Measurements from ENCODE around the gene FLRT1. TPM values are rescaled to one million over a fixed set of nuclear protein-coding genes. Genes with fewer than 3 reads are reported as not detected.

The FLRT1 gene
- total and polyA plus RNA-seq, 7 experiments from 2014 or later, result 0.05 to 0.12 TPM; not detected in 5

DNA sequence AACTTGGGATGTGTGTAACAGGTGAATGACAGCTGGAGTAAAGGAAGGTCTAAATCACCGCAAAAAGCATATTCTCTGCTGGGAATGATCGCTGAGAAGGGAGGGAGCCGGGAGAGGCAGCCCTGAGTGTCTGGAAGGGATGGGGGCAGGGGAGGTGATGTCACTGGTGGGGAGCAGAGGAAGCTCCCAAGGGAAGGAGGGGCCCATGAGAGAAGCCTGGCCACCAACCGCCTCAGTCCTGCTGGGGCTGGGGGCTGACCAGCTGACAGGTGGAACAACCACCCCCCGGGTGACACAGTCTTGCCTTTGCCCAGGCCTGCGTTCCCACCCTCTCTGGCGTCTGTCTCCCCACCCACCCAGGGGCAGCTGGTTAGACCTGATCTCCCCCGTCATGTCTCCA lies 6.0 kb upstream of the FLRT1 start:
- Mint-ChIP-seq H3K4me1 (peaks cover 2 to 8% (median 6%) of the 10 kb centered on the region in 7 donors), H3K4me3 (peak overlapping the region in 1 of 10 donors; percentile 16), H3K27me3 (peaks cover 18 to 31% (median 21%) of the 10 kb centered on the region in 5 donors), H3K27ac (no peak overlapping the region), H3K9me3 (peaks cover 0 to 1% (median 0%) of the 10 kb centered on the region in 11 donors), H3K36me3 (peaks cover 0 to 3% (median 0%) of the 10 kb centered on the region in 5 donors)
- Histone ChIP-seq H3K4me3 (ENCODE audit: low read length) (no peak overlapping the region), H3K36me3 (ENCODE audit: control insufficient read depth in 2 of 3, insufficient read depth in 3 of 3, low read length in 3 of 3) (no peaks in the 10 kb centered on the region), H3K9me3 (ENCODE audit: control insufficient read depth in 2 of 3, low read length in 3 of 3) (no peaks in the 10 kb centered on the region), H3K27me3 (ENCODE audit: control insufficient read depth in 2 of 2, insufficient read depth in 2 of 2, low read length in 2 of 2) (no peaks in the 10 kb centered on the region), H3K27ac (ENCODE audit: low read depth, low read length) (no peak overlapping the region), H3K4me1 (ENCODE audit: control insufficient read depth in 2 of 2, insufficient read depth in 2 of 2, low read length in 2 of 2) (no peaks in the 10 kb centered on the region)
- ATAC-seq, result no peak
- ChIA-PET POLR2A (no interaction called here), CTCF (no interaction called here)
- DNase-seq, result no peak
- intact Hi-C loops (cut with micrococcal nuclease), result no loop called here

DNA sequence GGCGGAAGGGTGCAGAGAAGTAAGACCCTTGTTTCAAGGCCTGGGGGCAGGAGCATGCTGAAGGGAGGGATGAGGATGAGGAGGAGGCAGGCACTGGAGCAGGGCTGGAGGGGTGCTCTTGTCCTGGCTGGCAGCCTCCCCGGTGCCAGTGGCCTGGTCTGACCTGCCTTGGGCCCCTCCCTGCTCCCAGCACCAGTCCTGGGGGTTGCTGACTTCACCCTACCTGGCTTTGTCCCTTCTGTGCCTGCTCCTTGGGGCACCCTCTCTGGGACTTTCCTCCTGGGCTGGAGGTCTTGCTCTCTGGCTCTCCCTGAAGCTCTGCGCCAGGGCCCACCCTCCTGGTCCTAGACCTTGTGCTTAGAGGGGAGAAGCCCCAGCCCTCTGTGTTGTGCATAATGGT lies 4.7 kb upstream of the FLRT1 start:
- H3K4me3 ChIP-seq (ENCODE audit: low read length), result no peak overlapping the region
- intact Hi-C loops (cut with micrococcal nuclease), result no loop called here
- no peak overlapping the region for H3K27ac ChIP-seq (ENCODE audit: low read depth, low read length)
- no peaks in the 10 kb centered on the region for H3K4me1 ChIP-seq (ENCODE audit: control insufficient read depth in 2 of 2, insufficient read depth in 2 of 2, low read length in 2 of 2)
- H3K27me3 ChIP-seq (ENCODE audit: control insufficient read depth in 2 of 2, insufficient read depth in 2 of 2, low read length in 2 of 2), result no peaks in the 10 kb centered on the region
- CTCF ChIA-PET, result interaction anchor here (0.6 to 0.7 kb wide), 2 partner anchors 92 to 1923 kb away, joined by 5 to 6 read pairs; no protein-coding TSS in a partner anchor
- DNase-seq, result no peak
- ATAC-seq, result no peak
- no peaks in the 10 kb centered on the region for H3K9me3 ChIP-seq (ENCODE audit: control insufficient read depth in 2 of 3, low read length in 3 of 3)
- no peak overlapping the region for H3K27ac Mint-ChIP-seq
- POLR2A ChIA-PET, result no interaction called here
- no peak overlapping the region for H3K4me3 Mint-ChIP-seq
- H3K36me3 ChIP-seq (ENCODE audit: control insufficient read depth in 2 of 3, insufficient read depth in 3 of 3, low read length in 3 of 3), result no peaks in the 10 kb centered on the region
- peaks cover 24 to 38% (median 27%) of the 10 kb centered on the region in 5 donors for H3K27me3 Mint-ChIP-seq
- H3K36me3 Mint-ChIP-seq, result peaks cover 0 to 3% (median 0%) of the 10 kb centered on the region in 5 donors
- H3K9me3 Mint-ChIP-seq, result peaks cover 0 to 1% (median 0%) of the 10 kb centered on the region in 11 donors
- H3K4me1 Mint-ChIP-seq, result peaks cover 3 to 13% (median 11%) of the 10 kb centered on the region in 7 donors

DNA sequence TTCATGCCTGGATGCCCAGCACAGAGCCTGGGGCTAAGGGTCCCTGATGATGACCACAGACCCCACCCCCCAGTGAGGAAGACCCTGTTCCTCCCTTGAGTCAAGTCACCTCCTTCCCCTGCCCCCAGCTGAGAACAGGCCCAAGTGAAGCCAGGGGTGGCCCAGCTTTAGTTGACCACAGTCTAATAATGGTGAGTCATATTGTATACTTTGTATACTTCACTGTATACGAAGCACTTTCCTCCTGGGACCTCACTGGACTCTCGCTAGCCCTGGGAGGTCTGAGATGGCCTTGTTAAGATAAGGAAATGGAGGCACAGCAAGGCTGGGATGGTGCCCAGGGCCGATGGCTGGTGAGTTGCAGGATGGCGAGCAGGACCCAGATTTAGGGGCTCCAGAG lies 3.7 kb upstream of the FLRT1 start:
- DNase-seq (no peak), ATAC-seq (no peak)
- intact Hi-C loops (cut with micrococcal nuclease), result no loop called here
- H3K4me1 ChIP-seq (ENCODE audit: control insufficient read depth in 2 of 2, insufficient read depth in 2 of 2, low read length in 2 of 2), result no peaks in the 10 kb centered on the region
- H3K4me3 ChIP-seq (ENCODE audit: low read length), result no peak overlapping the region
- no peak overlapping the region for H3K27ac ChIP-seq (ENCODE audit: low read depth, low read length)
- no peaks in the 10 kb centered on the region for H3K9me3 ChIP-seq (ENCODE audit: control insufficient read depth in 2 of 3, low read length in 3 of 3)
- peaks cover 24 to 31% (median 25%) of the 10 kb centered on the region in 5 donors for H3K27me3 Mint-ChIP-seq
- ChIA-PET POLR2A (no interaction called here), CTCF (interaction anchor here (0.6 kb wide), 1 partner anchor 131 kb away, joined by 4 read pairs; no protein-coding TSS in a partner anchor)
- H3K27me3 ChIP-seq (ENCODE audit: control insufficient read depth in 2 of 2, insufficient read depth in 2 of 2, low read length in 2 of 2), result no peaks in the 10 kb centered on the region
- H3K36me3 ChIP-seq (ENCODE audit: control insufficient read depth in 2 of 3, insufficient read depth in 3 of 3, low read length in 3 of 3), result no peaks in the 10 kb centered on the region
- H3K36me3 Mint-ChIP-seq, result peaks cover 0 to 3% (median 0%) of the 10 kb centered on the region in 5 donors
- no peak overlapping the region for H3K4me3 Mint-ChIP-seq
- peaks cover 0 to 1% (median 0%) of the 10 kb centered on the region in 11 donors for H3K9me3 Mint-ChIP-seq
- H3K4me1 Mint-ChIP-seq, result peaks cover 3 to 13% (median 11%) of the 10 kb centered on the region in 7 donors
- H3K27ac Mint-ChIP-seq, result no peak overlapping the region

GRCh38 chr11:64034411-64034811 lies 1.3 kb upstream of the FLRT1 start:
- ChIA-PET CTCF (interaction anchor here (1.3 kb wide), 1 partner anchor 9 kb away, joined by 3 read pairs; no protein-coding TSS in a partner anchor), POLR2A (no interaction called here)
- Histone ChIP-seq H3K27ac (ENCODE audit: low read depth, low read length) (no peak overlapping the region), H3K9me3 (ENCODE audit: control insufficient read depth in 2 of 3, low read length in 3 of 3) (no peaks in the 10 kb centered on the region), H3K4me1 (ENCODE audit: control insufficient read depth in 2 of 2, insufficient read depth in 2 of 2, low read length in 2 of 2) (no peaks in the 10 kb centered on the region), H3K36me3 (ENCODE audit: control insufficient read depth in 2 of 3, insufficient read depth in 3 of 3, low read length in 3 of 3) (no peaks in the 10 kb centered on the region), H3K4me3 (ENCODE audit: low read length) (no peak overlapping the region), H3K27me3 (ENCODE audit: control insufficient read depth in 2 of 2, insufficient read depth in 2 of 2, low read length in 2 of 2) (no peaks in the 10 kb centered on the region)
- intact Hi-C loops (cut with micrococcal nuclease), result no loop called here
- Mint-ChIP-seq H3K27ac (no peak overlapping the region), H3K27me3 (peaks cover 23 to 40% (median 35%) of the 10 kb centered on the region in 5 donors), H3K4me1 (peaks cover 3 to 13% (median 11%) of the 10 kb centered on the region in 7 donors), H3K9me3 (peaks cover 0 to 1% (median 0%) of the 10 kb centered on the region in 11 donors), H3K36me3 (peaks cover 0 to 3% (median 0%) of the 10 kb centered on the region in 5 donors), H3K4me3 (peak overlapping the region in 5 of 10 donors; percentile 29 to 85 (median 39))
- ATAC-seq (no peak), DNase-seq (no peak)

DNA sequence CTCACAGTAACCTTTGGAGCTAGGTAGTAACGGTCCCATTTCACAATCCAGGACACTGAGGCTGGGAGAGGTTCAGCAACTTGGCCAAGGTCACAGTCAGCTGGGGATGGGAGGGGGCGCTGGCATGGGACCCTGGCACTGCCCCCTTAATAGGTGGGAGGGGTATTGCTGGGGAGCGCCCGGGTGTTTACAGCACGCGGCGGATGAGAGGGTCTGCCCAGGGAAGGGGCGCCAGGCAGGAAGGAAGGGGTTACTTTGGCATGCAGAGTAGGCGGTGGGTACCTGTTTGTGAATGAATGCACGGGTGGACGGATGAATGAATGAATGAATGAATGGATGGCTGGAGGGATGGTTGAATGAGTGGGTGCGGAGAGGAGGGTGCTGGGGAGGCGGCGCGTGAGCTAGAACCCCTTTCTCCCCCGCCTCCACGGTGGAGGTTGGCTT lies 628 bp upstream of the FLRT1 start:
- intact Hi-C loops (cut with micrococcal nuclease), result no loop called here
- no peaks in the 10 kb centered on the region for H3K36me3 ChIP-seq (ENCODE audit: control insufficient read depth in 2 of 3, insufficient read depth in 3 of 3, low read length in 3 of 3)
- no peaks in the 10 kb centered on the region for H3K9me3 ChIP-seq (ENCODE audit: control insufficient read depth in 2 of 3, low read length in 3 of 3)
- DNase-seq (no peak), ATAC-seq (no peak)
- Mint-ChIP-seq H3K27me3 (peaks cover 22 to 40% (median 35%) of the 10 kb centered on the region in 5 donors), H3K4me3 (peak overlapping the region; percentile 33 to 85 (median 66)), H3K36me3 (peaks cover 0 to 6% (median 0%) of the 10 kb centered on the region in 5 donors), H3K4me1 (peaks cover 3 to 13% (median 9%) of the 10 kb centered on the region in 7 donors), H3K9me3 (peaks cover 0 to 1% (median 0%) of the 10 kb centered on the region in 11 donors), H3K27ac (peak overlapping the region in 1 of 9 donors; percentile 23)
- no peak overlapping the region for H3K4me3 ChIP-seq (ENCODE audit: low read length)
- CTCF ChIA-PET, result no interaction called here
- H3K4me1 ChIP-seq (ENCODE audit: control insufficient read depth in 2 of 2, insufficient read depth in 2 of 2, low read length in 2 of 2), result no peaks in the 10 kb centered on the region
- no peaks in the 10 kb centered on the region for H3K27me3 ChIP-seq (ENCODE audit: control insufficient read depth in 2 of 2, insufficient read depth in 2 of 2, low read length in 2 of 2)
- H3K27ac ChIP-seq (ENCODE audit: low read depth, low read length), result no peak overlapping the region
- POLR2A ChIA-PET, result no interaction called here

- Mint-ChIP-seq H3K4me1 (peaks cover 3 to 13% (median 9%) of the 10 kb centered on the region in 7 donors), H3K36me3 (peaks cover 0 to 6% (median 0%) of the 10 kb centered on the region in 5 donors), H3K9me3 (peaks cover 0 to 1% (median 0%) of the 10 kb centered on the region in 11 donors), H3K4me3 (peak overlapping the region in 1 of 10 donors; percentile 39), H3K27ac (no peak overlapping the region), H3K27me3 (peaks cover 16 to 43% (median 39%) of the 10 kb centered on the region in 5 donors)
- intact Hi-C loops (cut with micrococcal nuclease), result no loop called here
- H3K9me3 ChIP-seq (ENCODE audit: control insufficient read depth in 2 of 3, low read length in 3 of 3), result no peaks in the 10 kb centered on the region
- no peak for DNase-seq
- no peak overlapping the region for H3K4me3 ChIP-seq (ENCODE audit: low read length)
- no peaks in the 10 kb centered on the region for H3K36me3 ChIP-seq (ENCODE audit: control insufficient read depth in 2 of 3, insufficient read depth in 3 of 3, low read length in 3 of 3)
- ATAC-seq, result peak; percentile 27
- ChIA-PET POLR2A (no interaction called here), CTCF (no interaction called here)
- no peaks in the 10 kb centered on the region for H3K27me3 ChIP-seq (ENCODE audit: control insufficient read depth in 2 of 2, insufficient read depth in 2 of 2, low read length in 2 of 2)
- no peak overlapping the region for H3K27ac ChIP-seq (ENCODE audit: low read depth, low read length)
- no peaks in the 10 kb centered on the region for H3K4me1 ChIP-seq (ENCODE audit: control insufficient read depth in 2 of 2, insufficient read depth in 2 of 2, low read length in 2 of 2)
These were observed 626 bp downstream of the FLRT1 start for GRCh38 chr11:64036087-64037026.

All from naive thymus-derived CD4-positive, alpha-beta T cell (primary cell).